Inferior parietal cortex (tissue), 1 donor: ENCODE results near the gene GABARAPL2.
"Not testable (repeated sequence)": the region's sequence is repeated elsewhere in the genome, so short reads cannot be mapped to it uniquely, and the experiment has no call there.

Source experiments
- DNase-seq: peaks from one replicate; pipeline ENCODE4 v3.0.0-alpha.2; 2016; ENCODE audit errors: extremely low spot score

The GABARAPL2 gene

DNA sequence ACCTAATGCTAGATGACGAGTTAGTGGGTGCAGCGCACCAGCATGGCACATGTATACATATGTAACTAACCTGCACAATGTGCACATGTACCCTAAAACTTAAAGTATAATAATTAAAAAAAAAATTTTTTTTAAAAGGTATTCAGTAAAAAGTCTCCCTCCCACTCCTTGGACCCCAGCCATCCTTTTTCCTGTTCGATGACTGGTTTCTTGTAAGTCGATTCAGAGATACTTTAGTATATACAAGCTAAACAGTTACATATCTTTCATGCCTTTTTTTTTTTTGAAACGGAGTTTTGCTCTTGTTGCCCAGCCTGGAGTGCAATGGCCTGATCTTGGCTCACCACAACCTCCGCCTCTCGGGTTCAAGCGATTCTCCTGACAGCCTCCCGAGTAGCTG, 25.7 kb downstream of the GABARAPL2 start:
- DNase-seq = not testable (repeated sequence)

GRCh38 chr16:75593308-75593707, 27.1 kb downstream of the GABARAPL2 start:
- no peak for DNase-seq

- DNase-seq = no peak
Observed at GRCh38 chr16:75593825-75594820, 27.9 kb downstream of the GABARAPL2 start.

GRCh38 chr16:75599452-75600277, 33.5 kb downstream of the GABARAPL2 start:
- DNase-seq = no peak

- DNase-seq = no peak
Observed at GRCh38 chr16:75603241-75603640, 37.1 kb downstream of the GABARAPL2 start.

GRCh38 chr16:75606507-75606906, 40.3 kb downstream of the GABARAPL2 start:
- DNase-seq = no peak

DNA sequence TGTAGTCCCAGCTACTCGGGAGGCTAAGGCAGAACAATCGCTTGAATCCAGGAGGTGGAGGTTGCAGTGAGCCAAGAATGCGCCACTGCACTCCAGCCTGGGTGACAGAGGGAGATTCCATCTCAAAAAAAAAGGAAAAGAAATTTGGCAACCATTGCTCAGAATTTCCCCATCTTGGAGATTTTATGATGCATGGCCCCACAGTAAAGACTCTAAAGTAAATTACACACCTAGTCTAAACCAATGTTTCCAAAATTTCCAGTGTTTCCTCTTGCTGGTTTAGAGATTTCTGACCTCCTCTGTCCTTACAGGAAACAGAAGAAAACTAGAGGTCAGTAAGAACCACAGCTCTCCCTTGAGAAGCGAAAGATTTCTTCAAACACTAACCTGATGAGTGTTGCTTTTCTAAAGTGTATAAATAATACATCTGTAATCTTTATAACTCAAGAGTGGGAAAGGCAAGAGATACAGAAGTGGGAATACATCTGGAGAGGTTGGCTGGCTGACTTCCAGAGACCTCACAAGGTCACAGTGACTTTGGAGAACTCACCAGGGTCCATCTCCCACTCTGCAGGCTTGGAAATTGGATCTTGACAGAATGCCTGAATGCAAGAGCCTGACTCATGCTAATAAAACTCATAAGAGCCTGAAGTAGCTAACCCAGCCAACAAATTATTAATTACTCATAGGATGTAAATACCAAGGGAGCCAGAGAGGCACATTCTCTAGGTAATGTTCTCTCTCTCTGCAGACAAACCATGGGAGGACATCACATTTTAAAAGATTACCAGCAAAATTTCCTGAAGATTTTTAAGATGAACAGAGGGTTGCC, 48.1 kb downstream of the GABARAPL2 start:
- DNase-seq = no peak

DNA sequence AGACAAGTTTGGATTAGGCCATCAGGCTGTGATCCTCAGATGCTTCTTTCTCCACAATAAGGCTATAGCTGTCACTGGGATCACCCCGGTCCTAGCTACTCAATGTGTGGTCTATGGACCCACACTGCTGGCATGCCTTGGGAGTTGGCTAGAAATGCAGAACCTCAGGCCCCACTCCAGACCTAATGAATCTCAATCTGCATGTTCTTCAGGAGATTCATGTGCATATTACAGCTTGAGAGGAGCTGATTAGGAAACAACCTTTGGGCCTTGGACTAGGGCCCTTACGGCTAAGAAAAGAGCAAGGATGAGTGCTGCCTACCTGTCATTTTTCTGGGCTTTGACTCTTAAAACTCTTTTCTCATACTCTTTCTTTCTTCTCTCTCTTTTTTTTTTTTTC, 49.4 kb downstream of the GABARAPL2 start:
- no peak for DNase-seq

DNA sequence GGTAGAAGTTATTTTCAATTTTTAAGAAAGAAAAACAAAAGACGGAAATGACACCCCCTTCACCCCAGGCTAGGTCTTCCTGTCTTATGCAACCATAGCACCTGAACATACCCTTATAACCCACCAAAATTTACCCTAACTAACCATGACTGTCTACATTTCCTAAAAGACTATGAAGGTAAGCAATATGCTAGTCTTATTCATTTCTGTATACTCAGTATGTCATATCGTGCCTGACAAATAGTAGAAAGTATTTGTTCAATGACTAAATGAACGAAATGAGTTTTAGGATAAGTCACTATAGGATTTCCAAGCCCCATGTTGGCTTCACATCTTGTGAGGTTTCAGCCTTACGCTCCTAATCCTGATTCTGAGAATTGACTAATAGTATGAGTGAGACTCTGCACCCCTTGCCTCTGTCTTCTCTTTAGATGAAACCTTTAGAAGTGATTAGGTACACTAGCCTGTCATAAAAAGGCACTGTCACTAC, 50.4 kb downstream of the GABARAPL2 start:
- no peak for DNase-seq

- DNase-seq = no peak
Observed at GRCh38 chr16:75617121-75617520, 50.9 kb downstream of the GABARAPL2 start.

DNA sequence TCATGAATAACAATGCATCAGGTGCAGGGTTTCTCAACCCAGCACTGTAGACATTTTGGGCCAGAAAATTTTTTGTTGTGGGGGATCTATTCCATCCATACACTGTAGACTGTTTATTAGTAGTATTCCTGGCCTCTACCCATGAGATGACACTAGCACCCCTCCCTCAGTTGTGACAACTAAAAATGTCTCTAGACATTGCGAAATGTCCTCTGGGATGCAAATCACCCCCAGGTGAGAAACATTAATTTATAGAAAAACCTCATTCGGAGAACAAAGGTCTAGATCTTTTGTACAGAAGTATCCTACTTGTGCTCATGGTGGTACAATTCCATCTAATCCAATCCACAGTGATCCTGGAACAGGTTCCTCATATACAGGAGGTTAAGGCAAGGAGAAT, 52.6 kb downstream of the GABARAPL2 start:
- no peak for DNase-seq

DNA sequence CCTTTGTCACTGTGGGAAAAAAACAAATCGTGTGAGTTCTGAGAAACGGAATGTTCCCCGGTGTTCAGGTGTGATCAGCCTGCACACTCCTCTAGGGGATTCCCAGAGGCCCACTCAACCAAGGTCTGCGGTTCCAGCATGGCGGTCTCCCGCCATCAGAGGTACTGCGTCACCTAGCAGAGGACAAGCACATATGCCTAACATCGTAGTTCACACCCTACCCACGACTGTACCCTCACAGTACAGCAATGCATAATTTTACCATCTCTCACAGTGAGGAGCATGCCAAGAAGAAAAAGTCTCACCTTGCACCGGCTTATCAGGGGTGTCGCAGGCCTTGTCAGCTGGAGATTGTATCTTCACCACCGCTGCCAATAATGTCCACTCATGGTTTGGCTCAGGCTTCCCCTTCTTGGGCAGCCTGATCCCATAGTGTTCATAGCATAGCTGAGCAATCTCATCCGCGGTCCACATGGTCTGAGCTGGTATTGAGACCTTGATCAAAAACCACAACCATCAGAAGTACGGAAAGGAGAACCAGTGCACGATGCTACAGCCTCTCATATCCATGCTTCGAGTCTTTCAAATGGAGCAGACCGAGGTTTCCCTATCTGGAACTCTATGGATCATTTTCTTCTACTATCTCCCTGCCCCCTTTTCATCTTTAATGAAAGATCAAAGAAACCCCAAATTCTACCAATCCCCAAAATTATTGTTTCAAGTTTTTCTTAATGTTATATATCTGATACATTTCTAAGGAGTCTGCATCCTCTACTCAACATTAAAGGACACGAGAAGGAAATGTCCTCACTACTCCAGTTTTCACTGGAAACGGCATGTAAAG, 54.4 kb downstream of the GABARAPL2 start:
- DNase-seq = no peak

DNA sequence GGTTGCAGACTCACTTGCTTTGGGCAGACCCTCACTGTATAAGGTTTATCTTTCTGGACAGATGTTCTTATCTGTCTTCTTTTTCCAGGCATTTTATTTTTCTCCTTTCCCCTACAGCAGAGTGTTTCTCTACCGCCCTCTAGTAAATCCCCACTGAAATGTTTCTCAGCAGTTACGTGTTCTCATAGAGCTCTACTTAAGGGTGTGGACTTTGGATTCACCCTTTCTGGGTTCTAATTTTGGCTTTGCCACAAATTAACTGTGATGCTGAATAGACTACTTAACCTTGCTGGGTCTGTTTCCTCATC, 54.9 kb downstream of the GABARAPL2 start:
- peak; percentile 65 for DNase-seq

DNA sequence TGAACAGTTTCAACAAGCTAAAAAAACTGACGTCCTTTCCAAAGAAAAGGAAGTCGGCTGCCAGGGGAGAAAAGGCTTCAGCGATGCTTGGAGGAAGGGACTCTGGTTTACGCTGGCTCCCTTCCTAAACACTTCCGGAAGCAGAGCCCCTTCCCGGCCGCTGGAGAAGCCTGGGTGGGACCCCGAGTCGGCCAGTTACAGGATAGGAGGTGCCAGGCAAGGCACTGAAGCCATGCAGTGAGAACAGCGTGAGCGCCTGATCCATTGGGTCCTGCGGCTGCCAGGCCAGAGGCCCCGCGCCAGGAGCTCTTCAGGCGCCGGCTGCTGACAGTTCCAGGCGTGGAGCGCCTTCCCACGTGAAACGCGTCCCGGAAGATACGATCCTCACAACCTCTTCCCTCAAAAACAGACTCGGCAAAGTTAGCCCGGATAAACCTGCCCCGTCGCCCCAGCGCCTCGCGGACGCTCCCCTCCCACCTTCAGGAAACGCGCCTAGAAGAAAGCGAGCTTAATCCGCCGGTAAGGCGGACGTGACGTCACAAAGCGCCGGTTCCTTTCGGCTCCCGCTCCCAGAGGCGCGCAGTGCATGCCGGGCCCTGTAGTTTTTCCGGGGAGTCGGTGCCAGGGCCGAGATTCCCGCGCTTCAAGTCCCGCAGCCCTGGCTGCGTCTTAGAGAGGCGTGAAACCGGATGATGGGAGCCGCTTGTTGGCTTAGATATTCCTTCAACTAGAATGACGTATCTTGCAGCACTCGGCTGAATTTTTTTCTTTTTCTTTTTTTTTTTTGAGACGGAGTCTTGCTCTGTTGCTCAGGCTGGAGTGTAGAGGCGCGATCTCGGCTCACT, 56.8 kb downstream of the GABARAPL2 start, which contains the start of gene ADAT1:
ADAT1 (minus strand) TSS at position 521 of the 845 bp plus-strand sequence. CDS start 2,482 bp downstream, outside the sequence.
- peak; percentile 98 for DNase-seq

GRCh38 chr16:75624921-75625334, 58.7 kb downstream of the GABARAPL2 start:
- DNase-seq = no peak

GRCh38 chr16:75626806-75627205, 60.6 kb downstream of the GABARAPL2 start:
- no peak for DNase-seq
